ENCODE data around the gene HECTD2.

The HECTD2 gene

GRCh38 chr10:91512458-91512857 is 102.3 kb downstream of the HECTD2 start:
- TF ChIP-seq, protein P1, sequence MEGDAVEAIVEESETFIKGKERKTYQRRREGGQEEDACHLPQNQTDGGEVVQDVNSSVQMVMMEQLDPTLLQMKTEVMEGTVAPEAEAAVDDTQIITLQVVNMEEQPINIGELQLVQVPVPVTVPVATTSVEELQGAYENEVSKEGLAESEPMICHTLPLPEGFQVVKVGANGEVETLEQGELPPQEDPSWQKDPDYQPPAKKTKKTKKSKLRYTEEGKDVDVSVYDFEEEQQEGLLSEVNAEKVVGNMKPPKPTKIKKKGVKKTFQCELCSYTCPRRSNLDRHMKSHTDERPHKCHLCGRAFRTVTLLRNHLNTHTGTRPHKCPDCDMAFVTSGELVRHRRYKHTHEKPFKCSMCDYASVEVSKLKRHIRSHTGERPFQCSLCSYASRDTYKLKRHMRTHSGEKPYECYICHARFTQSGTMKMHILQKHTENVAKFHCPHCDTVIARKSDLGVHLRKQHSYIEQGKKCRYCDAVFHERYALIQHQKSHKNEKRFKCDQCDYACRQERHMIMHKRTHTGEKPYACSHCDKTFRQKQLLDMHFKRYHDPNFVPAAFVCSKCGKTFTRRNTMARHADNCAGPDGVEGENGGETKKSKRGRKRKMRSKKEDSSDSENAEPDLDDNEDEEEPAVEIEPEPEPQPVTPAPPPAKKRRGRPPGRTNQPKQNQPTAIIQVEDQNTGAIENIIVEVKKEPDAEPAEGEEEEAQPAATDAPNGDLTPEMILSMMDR (IDR thresholded peaks at IDR 0.05; ENCODE audit: insufficient read depth, low read length, poor library complexity, severe bottlenecking) = no peak
- Histone ChIP-seq H3K4me3 (replicated peaks; ENCODE audit: low read depth, low read length) (no peak overlapping the region), H3K27me3 (replicated peaks; ENCODE audit: control insufficient read depth, insufficient read depth, low read length) (no peaks in the 10 kb centered on the region), H3K36me3 (ENCODE audit: control insufficient read depth, insufficient read depth, low read length) (no peaks in the 10 kb centered on the region)
- DNase-seq (ENCODE audit: extremely low read depth, insufficient read length) = no peak

- H3K36me3 ChIP-seq (ENCODE audit: control insufficient read depth, insufficient read depth, low read length) = no peaks in the 10 kb centered on the region
- no peaks in the 10 kb centered on the region for H3K27me3 ChIP-seq (replicated peaks; ENCODE audit: control insufficient read depth, insufficient read depth, low read length)
- TF ChIP-seq, protein P1 (IDR thresholded peaks at IDR 0.05; ENCODE audit: insufficient read depth, low read length, poor library complexity, severe bottlenecking) = no peak
- DNase-seq (ENCODE audit: extremely low read depth, insufficient read length) = no peak
- no peak overlapping the region for H3K4me3 ChIP-seq (replicated peaks; ENCODE audit: low read depth, low read length)
These were observed 103.7 kb downstream of the HECTD2 start for GRCh38 chr10:91513598-91514424.

- no peaks in the 10 kb centered on the region for H3K36me3 ChIP-seq (ENCODE audit: control insufficient read depth, insufficient read depth, low read length)
- TF ChIP-seq, protein P1 (IDR thresholded peaks at IDR 0.05; ENCODE audit: insufficient read depth, low read length, poor library complexity, severe bottlenecking) = no peak
- no peak for DNase-seq (ENCODE audit: extremely low read depth, insufficient read length)
- H3K27me3 ChIP-seq (replicated peaks; ENCODE audit: control insufficient read depth, insufficient read depth, low read length) = no peaks in the 10 kb centered on the region
- H3K4me3 ChIP-seq (replicated peaks; ENCODE audit: low read depth, low read length) = no peak overlapping the region
These were observed 104.6 kb downstream of the HECTD2 start for GRCh38 chr10:91514787-91515186.

- Histone ChIP-seq H3K27me3 (replicated peaks; ENCODE audit: control insufficient read depth, insufficient read depth, low read length) (no peaks in the 10 kb centered on the region), H3K36me3 (ENCODE audit: control insufficient read depth, insufficient read depth, low read length) (no peaks in the 10 kb centered on the region), H3K4me3 (replicated peaks; ENCODE audit: low read depth, low read length) (no peak overlapping the region)
- DNase-seq (ENCODE audit: extremely low read depth, insufficient read length) = no peak
- TF ChIP-seq, protein P1 (IDR thresholded peaks at IDR 0.05; ENCODE audit: insufficient read depth, low read length, poor library complexity, severe bottlenecking) = no peak
These were observed 107.2 kb downstream of the HECTD2 start for GRCh38 chr10:91517394-91517793.

- Histone ChIP-seq H3K4me3 (replicated peaks; ENCODE audit: low read depth, low read length) (no peak overlapping the region), H3K36me3 (ENCODE audit: control insufficient read depth, insufficient read depth, low read length) (no peaks in the 10 kb centered on the region), H3K27me3 (replicated peaks; ENCODE audit: control insufficient read depth, insufficient read depth, low read length) (no peaks in the 10 kb centered on the region)
- DNase-seq (ENCODE audit: extremely low read depth, insufficient read length) = no peak
- TF ChIP-seq, protein P1 (IDR thresholded peaks at IDR 0.05; ENCODE audit: insufficient read depth, low read length, poor library complexity, severe bottlenecking) = no peak
These were observed 109.9 kb downstream of the HECTD2 start for GRCh38 chr10:91519899-91520514.

Data from GM06990 (cell line).